Raji (cell line): ENCODE results near the gene PRRT2.

Experiments
- POLR2A ChIP-seq: IDR thresholded peaks from 2 replicates; pipeline ENCODE4 v1.6.1; 2011; ENCODE audit warnings: low read depth, low read length, control low read depth; ENCODE audit not compliant: insufficient read depth

The PRRT2 gene

DNA sequence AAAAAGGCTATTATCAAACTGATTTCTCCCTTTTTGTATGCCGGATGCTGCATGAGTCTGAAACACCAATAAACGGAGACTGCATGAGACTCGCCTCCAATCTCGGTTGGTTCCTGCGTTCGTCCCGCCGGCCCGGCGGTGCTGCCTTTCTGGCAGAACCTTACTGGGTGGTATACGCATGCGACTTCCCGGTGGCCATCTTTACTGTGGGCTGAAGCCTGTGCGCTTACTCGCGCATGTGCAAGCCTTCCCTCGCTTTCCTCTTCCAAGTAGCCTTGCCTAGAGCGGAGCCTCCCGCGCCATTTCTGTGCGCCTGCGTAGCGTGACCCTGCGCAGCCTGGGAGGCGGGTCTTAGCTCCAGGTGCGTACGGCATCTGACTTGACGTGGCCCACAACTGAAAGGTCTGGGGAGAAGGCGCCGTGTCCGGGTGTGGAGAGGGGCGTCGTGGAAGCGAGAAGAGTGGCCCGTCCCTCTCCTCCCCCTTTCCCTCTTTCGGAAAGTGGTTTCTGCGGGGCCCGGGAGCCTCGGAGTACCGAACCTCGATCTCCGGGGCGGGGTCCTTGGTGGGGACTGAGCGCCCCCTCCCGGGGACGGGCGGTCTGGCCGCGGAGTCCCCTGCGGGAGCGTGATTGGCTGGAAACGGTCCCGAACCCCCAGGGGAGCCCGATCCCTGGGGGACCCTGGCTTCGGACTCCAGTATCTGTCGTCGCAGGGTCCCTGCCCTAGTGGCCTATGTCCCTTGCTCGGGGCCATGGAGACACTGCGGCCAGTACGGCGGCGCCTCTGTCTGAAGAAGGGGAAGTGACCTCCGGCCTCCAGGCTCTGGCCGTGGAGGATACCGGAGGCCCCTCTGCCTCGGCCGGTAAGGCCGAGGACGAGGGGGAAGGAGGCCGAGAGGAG, 4.0 kb downstream of the PRRT2 start, which contains the start of gene PAGR1:
TSS of gene PAGR1 (plus strand) at position 360 of the 901 bp plus-strand sequence. CDS start at position 734, 374 bp downstream.
- peak; percentile 93 for TF ChIP-seq POLR2A

DNA sequence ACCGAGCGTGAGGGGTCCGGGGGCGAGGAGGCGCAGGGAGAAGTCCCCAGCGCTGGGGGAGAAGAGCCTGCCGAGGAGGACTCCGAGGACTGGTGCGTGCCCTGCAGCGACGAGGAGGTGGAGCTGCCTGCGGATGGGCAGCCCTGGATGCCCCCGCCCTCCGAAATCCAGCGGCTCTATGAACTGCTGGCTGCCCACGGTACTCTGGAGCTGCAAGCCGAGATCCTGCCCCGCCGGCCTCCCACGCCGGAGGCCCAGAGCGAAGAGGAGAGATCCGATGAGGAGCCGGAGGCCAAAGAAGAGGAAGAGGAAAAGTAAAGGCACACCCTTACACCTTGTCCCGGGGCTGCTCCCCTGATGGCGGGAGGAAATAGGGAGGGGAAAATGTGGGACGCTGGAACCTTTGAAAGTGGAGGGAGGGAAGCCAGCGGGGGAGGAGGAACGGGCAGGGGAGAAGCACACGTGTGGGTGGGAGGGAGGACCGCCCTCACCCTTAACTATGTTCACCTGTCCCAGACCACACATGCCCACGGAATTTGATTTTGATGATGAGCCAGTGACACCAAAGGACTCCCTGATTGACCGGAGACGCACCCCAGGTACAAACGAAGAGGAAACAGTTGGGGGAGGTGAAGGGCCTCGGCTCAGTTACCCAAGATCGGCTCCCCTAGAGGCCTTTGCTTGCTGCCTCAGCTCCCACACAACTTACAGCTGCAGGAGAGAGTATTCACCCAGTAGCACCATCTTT, 4.9 kb downstream of the PRRT2 start:
- no peak for TF ChIP-seq POLR2A

DNA sequence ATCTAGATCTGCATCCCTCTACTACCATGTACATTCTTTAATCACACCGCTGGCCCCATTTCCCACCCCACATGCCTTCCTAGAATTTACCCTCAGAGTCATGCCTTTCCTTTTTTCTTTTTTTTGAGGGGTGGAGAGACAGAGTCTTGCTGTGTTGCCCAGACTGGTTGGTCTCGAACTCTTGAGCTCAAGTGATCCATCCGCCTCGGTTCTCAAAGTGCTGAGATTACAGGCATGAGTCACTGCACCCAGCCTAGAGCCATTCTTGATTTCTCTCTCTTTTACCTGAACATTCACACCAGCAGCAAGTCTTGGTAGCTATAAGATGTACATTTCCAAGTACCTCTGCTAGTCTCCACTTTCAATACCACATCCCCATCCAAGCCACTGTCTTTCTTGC, 6.1 kb downstream of the PRRT2 start:
- no peak for TF ChIP-seq POLR2A

DNA sequence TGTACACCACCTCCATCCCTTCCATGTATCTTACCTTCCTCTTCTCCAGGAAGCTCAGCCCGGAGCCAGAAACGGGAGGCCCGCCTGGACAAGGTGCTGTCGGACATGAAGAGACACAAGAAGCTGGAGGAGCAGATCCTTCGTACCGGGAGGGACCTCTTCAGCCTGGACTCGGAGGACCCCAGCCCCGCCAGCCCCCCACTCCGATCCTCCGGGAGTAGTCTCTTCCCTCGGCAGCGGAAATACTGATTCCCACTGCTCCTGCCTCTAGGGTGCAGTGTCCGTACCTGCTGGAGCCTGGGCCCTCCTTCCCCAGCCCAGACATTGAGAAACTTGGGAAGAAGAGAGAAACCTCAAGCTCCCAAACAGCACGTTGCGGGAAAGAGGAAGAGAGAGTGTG, 7.5 kb downstream of the PRRT2 start:
- 0 out of 2 replicates have a peak, but pooled peaks have one; percentile 4 for TF ChIP-seq POLR2A

DNA sequence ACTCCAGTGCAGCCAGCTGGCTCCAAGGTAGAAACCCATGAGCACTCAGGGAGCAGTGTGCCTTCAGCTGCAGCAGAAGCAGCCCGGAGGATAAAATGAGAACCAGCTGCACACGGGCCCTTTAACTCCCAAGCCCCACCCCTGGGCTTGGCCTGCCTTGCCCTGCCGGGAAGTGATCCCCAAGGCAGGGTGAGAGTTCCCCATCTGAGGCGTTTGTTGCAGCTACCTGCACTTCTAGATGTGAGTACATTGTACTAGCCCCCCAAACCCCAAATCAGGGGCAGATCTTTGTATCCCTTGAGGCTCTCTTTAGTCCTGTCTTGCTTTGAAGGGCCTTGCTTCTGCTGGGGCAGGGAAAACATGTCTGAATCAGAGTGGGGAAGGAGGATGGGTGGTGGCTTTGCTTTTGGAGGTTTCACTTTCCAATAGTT, 8.3 kb downstream of the PRRT2 start, which contains the start of gene MVP:
TSS of gene MVP (plus strand) at position 192 of the 431 bp plus-strand sequence. CDS start 10,088 bp downstream, outside the sequence.
- TF ChIP-seq POLR2A: no peak

DNA sequence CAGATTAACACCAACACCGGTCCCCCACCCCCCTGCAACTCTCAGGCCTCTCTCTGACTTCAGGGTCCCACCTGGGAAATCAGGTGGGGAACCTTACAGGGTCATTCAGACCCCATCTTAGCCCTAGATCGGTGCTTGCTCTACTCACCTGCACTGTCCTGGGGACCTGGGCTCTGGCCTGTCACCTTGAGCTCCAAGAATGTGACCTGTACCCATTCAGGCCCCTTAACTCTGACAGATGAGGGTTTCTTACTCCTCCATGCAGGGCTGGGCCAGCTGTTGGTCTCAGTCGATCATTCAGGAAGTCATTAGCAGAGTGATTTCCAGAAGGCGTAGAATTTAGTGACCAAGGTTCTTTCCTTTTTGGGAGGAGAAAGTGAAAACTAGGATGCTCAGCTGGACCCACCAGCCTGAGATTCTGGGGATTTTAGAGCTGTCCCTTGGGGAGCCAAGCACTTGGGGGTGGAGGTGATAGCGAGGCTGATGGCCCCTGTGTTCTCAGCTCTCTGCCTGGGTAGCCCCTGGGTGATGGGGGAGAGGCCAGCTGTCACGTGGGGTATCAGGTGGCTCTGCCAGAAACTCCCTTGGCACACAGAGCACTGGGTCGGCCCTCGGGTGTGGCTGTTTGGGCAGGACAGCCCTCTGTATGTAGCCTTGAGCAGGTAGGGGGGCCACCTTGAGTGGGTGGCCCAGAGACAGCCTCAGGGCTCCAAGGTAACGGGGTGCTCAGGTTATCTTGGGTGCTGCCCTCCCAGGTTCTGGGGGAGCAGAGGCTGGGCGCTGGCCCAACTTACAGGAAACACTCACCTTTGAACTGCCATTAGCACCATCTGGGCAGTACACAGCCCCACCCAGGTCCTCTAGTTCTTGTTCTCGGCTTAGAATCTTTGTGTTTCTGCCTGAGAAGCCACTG, 9.0 kb downstream of the PRRT2 start:
- peak; percentile 59 for TF ChIP-seq POLR2A

DNA sequence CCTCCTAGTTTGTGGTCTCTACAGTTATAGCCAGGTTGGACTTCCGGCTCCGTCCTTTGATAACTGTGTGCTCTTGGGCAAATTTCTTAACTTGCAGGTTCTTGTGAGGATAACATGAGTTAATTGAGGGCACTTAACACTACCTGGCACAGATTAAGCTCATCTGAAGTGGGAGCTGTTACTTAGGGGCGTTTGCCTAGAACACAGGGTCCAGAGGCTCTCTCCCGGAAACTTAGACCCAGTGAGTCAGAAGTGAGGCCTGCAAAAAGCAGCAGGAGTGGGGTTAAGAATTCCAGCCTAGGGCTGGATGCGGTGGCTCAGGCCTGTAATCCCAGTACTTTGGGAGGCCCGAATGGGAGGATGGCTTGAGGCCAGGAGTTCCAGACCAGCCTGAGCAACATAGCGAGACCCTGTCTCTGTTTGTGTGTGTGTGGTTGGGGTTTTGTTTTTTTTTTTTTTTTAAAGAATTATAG, 9.7 kb downstream of the PRRT2 start:
- no peak for TF ChIP-seq POLR2A

DNA sequence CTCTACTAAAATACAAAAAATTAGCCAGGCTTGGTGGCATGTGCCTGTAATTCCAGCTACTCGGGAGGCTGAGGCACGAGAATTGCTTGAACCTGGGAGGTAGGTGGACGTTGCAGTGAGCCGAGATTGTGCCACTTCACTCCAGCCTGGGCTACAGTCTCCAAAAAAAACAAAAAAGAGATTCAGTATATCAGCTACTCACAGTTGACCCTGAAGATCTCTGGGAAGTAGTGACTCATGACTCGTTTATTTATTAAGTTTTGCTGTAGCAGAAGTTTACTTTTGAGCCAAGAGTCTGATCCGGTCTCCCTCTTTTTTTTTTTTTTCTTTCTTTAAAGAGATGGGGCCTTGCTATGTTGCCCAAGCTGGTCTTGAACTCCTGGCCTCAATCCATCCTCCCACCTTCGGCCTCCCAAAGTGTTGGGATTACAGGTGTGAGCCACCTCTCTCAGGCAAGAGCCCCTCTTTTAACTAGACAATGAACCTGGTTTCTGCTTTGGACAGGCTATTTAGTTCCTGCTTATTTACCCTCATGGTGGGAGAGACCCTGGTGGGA, 12.7 kb downstream of the PRRT2 start:
- TF ChIP-seq POLR2A: 0 out of 2 replicates have a peak, but pooled peaks have one; percentile 2

DNA sequence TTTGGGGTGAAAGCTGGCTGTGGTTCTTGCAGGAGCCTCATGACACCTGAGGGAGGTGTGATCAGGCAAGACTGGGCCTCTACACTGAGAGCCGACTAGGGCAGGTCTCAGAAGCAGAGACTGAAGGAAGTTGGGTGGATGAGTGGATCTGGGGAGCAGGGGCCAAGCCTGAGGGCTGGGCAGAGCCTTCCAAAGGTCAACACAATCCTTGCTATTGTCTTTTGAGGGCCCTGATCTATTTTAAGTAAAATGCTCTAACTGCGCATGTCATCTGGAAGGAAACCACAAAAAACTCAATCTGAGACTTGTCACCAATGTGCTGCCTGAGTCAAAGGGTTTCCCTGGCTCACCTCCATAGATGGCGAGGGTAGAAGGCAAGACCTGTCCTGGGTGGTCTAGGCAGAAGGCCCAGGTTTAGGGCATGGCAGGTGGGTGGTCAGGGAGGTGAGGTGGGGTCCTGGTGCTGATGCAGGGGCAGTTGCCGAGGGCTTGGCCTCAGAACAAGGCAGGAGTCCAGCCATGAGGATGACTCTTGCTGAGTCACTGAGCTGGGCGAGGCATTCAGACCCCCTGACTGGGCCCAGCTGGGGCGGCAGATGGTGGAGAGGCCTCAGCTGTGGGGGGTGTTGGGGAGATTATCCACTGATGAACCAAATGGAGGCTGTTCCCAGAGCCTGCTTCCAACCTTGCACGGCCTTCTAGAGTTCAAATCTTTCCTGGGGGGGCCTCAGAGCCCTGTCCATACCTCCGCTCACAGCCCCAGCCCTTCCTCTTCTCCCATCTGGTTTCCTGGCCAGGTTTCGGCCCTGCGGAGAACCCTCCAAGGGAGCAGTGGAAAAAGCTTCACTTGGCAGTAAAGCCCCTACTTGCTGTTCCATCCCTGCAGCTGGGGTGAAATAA, 13.4 kb downstream of the PRRT2 start:
- TF ChIP-seq POLR2A: peak; percentile 14; the same call in 1 of the 2 replicates

DNA sequence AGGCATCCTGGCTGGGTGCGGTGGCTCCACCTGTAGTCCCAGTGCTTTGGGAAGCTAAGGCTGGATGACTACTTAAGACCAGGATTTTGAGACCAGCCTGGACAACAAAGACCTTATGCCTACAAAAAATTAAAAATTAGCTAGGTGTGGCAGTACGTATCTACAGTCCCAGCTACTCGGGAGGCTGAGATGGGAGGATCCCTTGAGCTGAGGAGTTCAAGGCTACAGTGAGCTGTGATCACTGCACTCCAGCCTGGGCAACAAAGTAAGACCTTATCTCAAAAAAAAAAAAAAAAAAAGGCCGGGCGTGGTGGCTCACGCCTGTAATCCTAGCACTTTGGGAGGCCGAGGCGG, 14.3 kb downstream of the PRRT2 start:
- TF ChIP-seq POLR2A: no peak

DNA sequence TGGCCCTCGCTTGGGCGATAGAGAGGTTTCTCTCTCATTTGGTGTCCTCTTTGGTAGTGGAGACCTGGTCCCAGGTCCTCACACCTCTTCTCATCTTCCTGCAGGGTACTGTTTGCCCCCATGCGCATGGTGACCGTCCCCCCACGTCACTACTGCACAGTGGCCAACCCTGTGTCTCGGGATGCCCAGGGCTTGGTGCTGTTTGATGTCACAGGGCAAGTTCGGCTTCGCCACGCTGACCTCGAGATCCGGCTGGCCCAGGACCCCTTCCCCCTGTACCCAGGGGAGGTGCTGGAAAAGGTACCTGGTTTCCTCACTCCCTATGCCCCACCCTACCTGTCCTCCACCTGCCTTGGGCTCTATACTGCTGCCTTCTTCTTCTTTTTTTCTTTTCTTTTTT, 18.8 kb downstream of the PRRT2 start:
- TF ChIP-seq POLR2A: no peak

DNA sequence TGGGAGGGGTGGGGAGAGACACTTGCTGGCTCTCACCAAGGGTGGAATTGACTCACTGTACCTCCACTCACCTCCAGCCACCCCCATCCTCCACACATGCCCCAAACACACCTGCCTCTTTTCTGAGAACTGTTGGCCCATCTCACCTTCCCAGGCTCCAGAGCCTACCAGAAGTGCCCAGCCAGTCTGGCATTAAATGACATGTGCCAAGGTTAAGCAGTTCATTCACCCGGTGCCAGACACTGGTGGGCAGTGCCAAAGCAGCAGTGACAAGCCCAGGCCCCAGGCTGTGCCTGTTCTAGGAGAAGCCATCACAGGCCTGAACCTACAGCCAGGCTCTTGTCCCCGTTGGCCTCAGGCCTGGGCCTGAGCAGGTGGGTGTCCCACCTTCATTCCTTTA, 19.5 kb downstream of the PRRT2 start:
- no peak for TF ChIP-seq POLR2A

DNA sequence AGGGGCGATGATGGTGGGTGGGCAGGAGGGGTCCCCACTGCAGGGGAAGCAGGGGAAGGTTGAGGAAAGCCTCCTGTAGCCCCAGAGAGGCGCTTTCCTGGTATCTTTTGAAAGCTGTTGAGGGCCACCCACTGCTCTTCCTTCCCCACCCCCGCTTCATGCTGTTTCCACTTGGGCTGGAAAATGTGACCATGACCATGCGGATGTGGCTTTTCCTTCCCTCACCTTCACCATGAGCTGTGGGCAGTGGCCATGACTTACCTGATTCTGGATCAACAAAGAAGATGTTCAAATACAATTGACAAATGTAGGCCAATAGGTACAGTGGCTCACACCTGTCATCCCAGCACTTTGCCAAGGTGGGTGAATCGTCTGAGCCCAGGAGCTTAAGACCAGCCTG, 22.1 kb downstream of the PRRT2 start:
- TF ChIP-seq POLR2A: no peak
